Hepatocyte (in vitro differentiated cells): ENCODE data around the gene ANKRD13D.

Source experiments
- CTCF ChIP-seq: fragments of 200-600 bp; sonication (generic); IDR thresholded peaks from 2 replicates; pipeline ENCODE4 v1.5.1; 2016; ENCODE audit warnings: antibody characterized with exemption, mild to moderate bottlenecking; ENCODE audit not compliant: poor library complexity
- EZH2 ChIP-seq: fragments of 200-600 bp; sonication (generic); IDR thresholded peaks from 2 replicates; pipeline ENCODE4 v1.6.1; 2016; ENCODE audit warnings: antibody characterized with exemption, mild to moderate bottlenecking, borderline replicate concordance

- TF ChIP-seq CTCF: no peak
- TF ChIP-seq EZH2: no peak
These were observed 33.2 kb upstream of the ANKRD13D start for GRCh38 chr11:67255864-67256263.
